Activated CD4-positive, CD25-positive, alpha-beta regulatory T cell treated with anti-CD3 and anti-CD28 coated beads, Interleukin-2, amount 50 U/mL, for 16 hours (primary cell): ENCODE measurements around the gene EFL1.
"Not testable (repeated sequence)": the region's sequence is repeated elsewhere in the genome, so short reads cannot be mapped to it uniquely, and the experiment has no call there.

Experiments
- DNase-seq: peaks from one replicate; pipeline ENCODE4 v3.0.0-alpha.2; 2020; ENCODE audit warnings: low read depth, low spot score

The EFL1 gene

GRCh38 chr15:82281276-82281675, 18.7 kb upstream of the EFL1 start:
- DNase-seq, result not testable (repeated sequence)

- no peak for DNase-seq
These were observed 12.9 kb upstream of the EFL1 start for GRCh38 chr15:82275410-82275809.

GRCh38 chr15:82272154-82272553, 9.6 kb upstream of the EFL1 start:
- DNase-seq, result no peak

GRCh38 chr15:82268454-82268853, 5.9 kb upstream of the EFL1 start:
- DNase-seq, result not testable (repeated sequence)

- DNase-seq, result not testable (repeated sequence)
These were observed 4.6 kb upstream of the EFL1 start for GRCh38 chr15:82267137-82267536.

GRCh38 chr15:82263350-82263749, 816 bp upstream of the EFL1 start:
- DNase-seq, result no peak

- not testable (repeated sequence) for DNase-seq
These were observed 740 bp downstream of the EFL1 start for GRCh38 chr15:82261566-82262421.

- DNase-seq, result not testable (repeated sequence)
These were observed 14.3 kb downstream of the EFL1 start for GRCh38 chr15:82248261-82248660.

GRCh38 chr15:82245956-82246355, 16.6 kb downstream of the EFL1 start:
- not testable (repeated sequence) for DNase-seq

GRCh38 chr15:82243644-82244043, 18.9 kb downstream of the EFL1 start:
- DNase-seq, result not testable (repeated sequence)

GRCh38 chr15:82241836-82242499, 20.6 kb downstream of the EFL1 start:
- not testable (repeated sequence) for DNase-seq

GRCh38 chr15:82239685-82240391, 22.7 kb downstream of the EFL1 start:
- no peak for DNase-seq

GRCh38 chr15:82237944-82238534, 24.5 kb downstream of the EFL1 start:
- DNase-seq, result not testable (repeated sequence)

GRCh38 chr15:82231842-82232241, 30.7 kb downstream of the EFL1 start:
- no peak for DNase-seq

GRCh38 chr15:82231233-82231632, 31.3 kb downstream of the EFL1 start:
- no peak for DNase-seq

GRCh38 chr15:82228750-82229149, 33.8 kb downstream of the EFL1 start:
- no peak for DNase-seq

- DNase-seq, result not testable (repeated sequence)
These were observed 41.0 kb downstream of the EFL1 start for GRCh38 chr15:82221535-82221934.

- DNase-seq, result not testable (repeated sequence)
These were observed 46.4 kb downstream of the EFL1 start for GRCh38 chr15:82216092-82216491.

- DNase-seq, result not testable (repeated sequence)
These were observed 50.3 kb downstream of the EFL1 start for GRCh38 chr15:82212201-82212600.

- not testable (repeated sequence) for DNase-seq
These were observed 52.4 kb downstream of the EFL1 start for GRCh38 chr15:82210066-82210597.

GRCh38 chr15:82204575-82204974, 58.0 kb downstream of the EFL1 start:
- not testable (repeated sequence) for DNase-seq
